CD14-positive monocyte (primary cell): Measurements from ENCODE around the gene LRRC52. TPM values are rescaled to one million over a fixed set of nuclear protein-coding genes. Genes with fewer than 3 reads are reported as not detected.
A peak's percentile ranks its signal among the peaks of the same experiment; 100 is the strongest.

Experiments
- DNase-seq, 3 donors: peaks; one replicate each; pipeline ENCODE4 v3.0.0-alpha.2; 2011 to 2022
- H2AFZ ChIP-seq: 2 replicates; pipeline ENCODE4 v1.6.0; 2012; ENCODE audit warnings: mild to moderate bottlenecking, low read depth, low read length, inconsistent platforms; ENCODE audit not compliant: insufficient read depth, poor library complexity, severe bottlenecking
- H3K27ac ChIP-seq, 2 donors: 1 replicate in 1 of 2; 2 replicates in 1 of 2; pipeline ENCODE4 v1.5.1; 2012 to 2013; ENCODE audit warnings: low read length in 2 of 2, control low read depth in 1 of 2, inconsistent platforms in 1 of 2, low read depth in 1 of 2, mild to moderate bottlenecking in 1 of 2
- H3K27me3 ChIP-seq, 2 donors: one replicate each; pipeline versions ENCODE4 v1.6.0 to v1.6.1; 2011 to 2013; ENCODE audit warnings: low read length in 2 of 2; ENCODE audit not compliant: control insufficient read depth in 2 of 2, insufficient read depth in 2 of 2
- H3K36me3 ChIP-seq, 2 donors: replicated peaks in 1 of 2; 1 replicate in 1 of 2; 2 replicates in 1 of 2; pipeline versions ENCODE4 v1.5.1 to v1.6.1; 2012 to 2013; ENCODE audit warnings: low read length in 2 of 2, control low read depth in 1 of 2, inconsistent platforms in 1 of 2, mild to moderate bottlenecking in 1 of 2; ENCODE audit not compliant: insufficient read depth in 2 of 2, control insufficient read depth in 1 of 2
- H3K4me1 ChIP-seq, 2 donors: 1 replicate in 1 of 2; 2 replicates in 1 of 2; pipeline versions ENCODE4 v1.5.1 to v1.6.1; 2012 to 2013; ENCODE audit warnings: low read length in 2 of 2, control low read depth in 1 of 2, inconsistent platforms in 1 of 2, mild to moderate bottlenecking in 1 of 2, moderate library complexity in 1 of 2; ENCODE audit not compliant: insufficient read depth in 2 of 2, control insufficient read depth in 1 of 2
- H3K4me2 ChIP-seq: replicated peaks from 2 replicates; pipeline ENCODE3; 2012; ENCODE audit warnings: low read length, moderate library complexity, mild to moderate bottlenecking; ENCODE audit not compliant: poor library complexity, severe bottlenecking; ENCODE audit errors: extremely low read depth
- H3K4me3 ChIP-seq, 3 experiments: fragments of 200-600 bp in 1 of 3; sonication (generic) in 1 of 3; replicated peaks in 1 of 3; 1 replicate in 2 of 3; 2 replicates in 1 of 3; pipeline ENCODE4 v1.5.1; 2011 to 2013; ENCODE audit warnings: low read length in 3 of 3, mild to moderate bottlenecking in 3 of 3, control low read depth in 2 of 3, low read depth in 2 of 3, inconsistent platforms in 1 of 3, moderate library complexity in 1 of 3
- H3K79me2 ChIP-seq: 2 replicates; pipeline ENCODE4 v1.6.0; 2012; ENCODE audit warnings: mild to moderate bottlenecking, control low read depth, inconsistent platforms, low read length, moderate library complexity; ENCODE audit not compliant: insufficient read depth
- H3K9ac ChIP-seq: 2 replicates; pipeline ENCODE4 v1.6.0; 2017; ENCODE audit warnings: low read length, mild to moderate bottlenecking; ENCODE audit not compliant: insufficient read depth, poor library complexity, severe bottlenecking
- H3K9me3 ChIP-seq, 2 donors: replicated peaks in 1 of 2; 1 replicate in 1 of 2; 2 replicates in 1 of 2; pipeline versions ENCODE4 v1.5.1 to v1.6.1; 2012 to 2013; ENCODE audit warnings: low read length in 2 of 2, control low read depth in 1 of 2; ENCODE audit not compliant: control insufficient read depth in 1 of 2, insufficient read depth in 1 of 2
- H4K20me1 ChIP-seq: 2 replicates; pipeline ENCODE4 v1.6.0; 2012; ENCODE audit warnings: mild to moderate bottlenecking, low read length, control low read depth, moderate library complexity; ENCODE audit not compliant: insufficient read depth
- H3K27ac Mint-ChIP-seq, 7 donors: one replicate each; pipeline ENCODE4 v1.8.0; 2020; ENCODE audit warnings: mild to moderate bottlenecking in 7 of 7, mixed read lengths in 7 of 7, moderate library complexity in 6 of 7, inconsistent platforms in 2 of 7
- H3K27me3 Mint-ChIP-seq, 3 donors: one replicate each; pipeline ENCODE4 v1.8.0; 2021 to 2022; ENCODE audit warnings: low read depth in 3 of 3, mild to moderate bottlenecking in 3 of 3, mixed read lengths in 3 of 3, moderate library complexity in 3 of 3, inconsistent platforms in 1 of 3
- H3K36me3 Mint-ChIP-seq, 2 donors: one replicate each; pipeline ENCODE4 v1.8.0; 2020; ENCODE audit warnings: mixed read lengths in 2 of 2, inconsistent platforms in 1 of 2, mild to moderate bottlenecking in 1 of 2
- H3K4me1 Mint-ChIP-seq: one replicate; pipeline ENCODE4 v1.8.0; 2020; ENCODE audit warnings: mild to moderate bottlenecking, mixed read lengths
- H3K4me3 Mint-ChIP-seq, 2 donors: one replicate each; pipeline ENCODE4 v1.8.0; 2020; ENCODE audit warnings: mild to moderate bottlenecking in 2 of 2, mixed read lengths in 2 of 2, moderate library complexity in 1 of 2
- H3K9me3 Mint-ChIP-seq, 7 donors: one replicate each; pipeline ENCODE4 v1.8.0; 2020 to 2022; ENCODE audit warnings: mixed read lengths in 7 of 7, mild to moderate bottlenecking in 6 of 7, moderate library complexity in 6 of 7, inconsistent platforms in 2 of 7
- CTCF ChIP-seq: fragments of 200-600 bp; IDR thresholded peaks from one replicate; pipeline ENCODE4 v1.8.0; 2022; ENCODE audit warnings: antibody characterized with exemption, mild to moderate bottlenecking
- WGBS: methylation state at CpG from one replicate; pipeline ENCODE4 v1.1.5; 2013; ENCODE audit warnings: missing lambda C conversion rate; ENCODE audit not compliant: insufficient coverage; 5-methylcytosine and 5-hydroxymethylcytosine counted together
- intact Hi-C, 2 donors: fragments of 100-400 bp; cut with micrococcal nuclease; formaldehyde crosslinking; loops; one replicate each; pipeline versions ENCODE4 v1.15.0 to v1.15.1; 2023
- polyA plus RNA-seq, 3 donors: library from polyadenylated mRNA; depleted of rRNA in 1 of 3; unstranded in 2 of 3; stranded (reverse) in 1 of 3; fragments of 300-500 nt in 2 of 3; fragments of >200 nt in 1 of 3; fragmentation: Illumina TruSeq in 2 of 3; gene quantifications; 1 replicate in 2 of 3; 2 replicates in 1 of 3; pipeline ENCODE4 v1.2.3, GENCODE V29; 2012 to 2021

Gene LRRC52
- polyA plus RNA-seq, 3 donors: not detected

- H3K4me3 ChIP-seq: no peak overlapping the region
- H3K27me3 ChIP-seq: peaks cover 70 to 85% of the 10 kb centered on the region in 2 donors
- H3K4me1 ChIP-seq: peaks cover 7 to 9% of the 10 kb centered on the region in 2 donors
- DNase-seq: peak; percentile 68 to 81 (median 75)
- H2AFZ ChIP-seq: no peak overlapping the region
- intact Hi-C loops: loop anchor here (1.0 to 5.0 kb wide), 2 partner anchors 200 to 336 kb away; no protein-coding TSS in a partner anchor
- Mint-ChIP-seq H3K27ac (no peak overlapping the region), H3K4me3 (peak overlapping the region in 1 of 2 donors; percentile 79), H3K4me1 (peaks cover 14% of the 10 kb centered on the region), H3K36me3 (no peaks in the 10 kb centered on the region), H3K9me3 (peaks cover 0 to 7% (median 0%) of the 10 kb centered on the region in 7 donors), H3K27me3 (peaks cover 71 to 91% (median 86%) of the 10 kb centered on the region in 3 donors)
- H3K27ac ChIP-seq: no peak overlapping the region
- H3K79me2 ChIP-seq: no peaks in the 10 kb centered on the region
- no peak overlapping the region for H3K9ac ChIP-seq
- no peak overlapping the region for H3K4me2 ChIP-seq
- 0% methylated on average over 2 of the region's 10 CpGs for WGBS
- TF ChIP-seq CTCF: peak; percentile 94
- H4K20me1 ChIP-seq: no peaks in the 10 kb centered on the region
- no peaks in the 10 kb centered on the region for H3K9me3 ChIP-seq
- H3K36me3 ChIP-seq: no peaks in the 10 kb centered on the region
Observed at GRCh38 chr1:165592945-165593823, 49.4 kb downstream of the LRRC52 start.

- Histone ChIP-seq H3K36me3 (no peaks in the 10 kb centered on the region), H3K27ac (no peak overlapping the region), H3K4me3 (no peak overlapping the region), H4K20me1 (no peaks in the 10 kb centered on the region), H3K4me1 (peaks cover 13 to 15% of the 10 kb centered on the region in 2 donors), H3K4me2 (no peak overlapping the region), H3K9me3 (no peaks in the 10 kb centered on the region), H3K27me3 (peaks cover 50 to 64% of the 10 kb centered on the region in 2 donors), H3K9ac (no peak overlapping the region), H2AFZ (no peak overlapping the region), H3K79me2 (no peaks in the 10 kb centered on the region)
- Mint-ChIP-seq H3K27me3 (peaks cover 62 to 78% (median 67%) of the 10 kb centered on the region in 3 donors), H3K9me3 (peaks cover 0 to 7% (median 0%) of the 10 kb centered on the region in 7 donors), H3K36me3 (no peaks in the 10 kb centered on the region), H3K27ac (no peak overlapping the region), H3K4me3 (peak overlapping the region in 1 of 2 donors; percentile 52), H3K4me1 (peaks cover 24% of the 10 kb centered on the region)
- TF ChIP-seq CTCF: no peak
- intact Hi-C loops: loop anchor here in 1 of 2 donors (2.0 to 5.0 kb wide), 3 partner anchors 37 to 203 kb away; partner anchors contain the start of genes ALDH9A1 and MGST3
- DNase-seq: no peak
- no CpG with 5 or more reads among the region's 1 CpG for WGBS
Observed at GRCh38 chr1:165595246-165595938, 51.6 kb downstream of the LRRC52 start.
